ENCODE measurements around the gene CNNM3.
"Not testable (repeated sequence)": the region's sequence is repeated elsewhere in the genome, so short reads cannot be mapped to it uniquely, and the experiment has no call there.

Gene CNNM3

DNA sequence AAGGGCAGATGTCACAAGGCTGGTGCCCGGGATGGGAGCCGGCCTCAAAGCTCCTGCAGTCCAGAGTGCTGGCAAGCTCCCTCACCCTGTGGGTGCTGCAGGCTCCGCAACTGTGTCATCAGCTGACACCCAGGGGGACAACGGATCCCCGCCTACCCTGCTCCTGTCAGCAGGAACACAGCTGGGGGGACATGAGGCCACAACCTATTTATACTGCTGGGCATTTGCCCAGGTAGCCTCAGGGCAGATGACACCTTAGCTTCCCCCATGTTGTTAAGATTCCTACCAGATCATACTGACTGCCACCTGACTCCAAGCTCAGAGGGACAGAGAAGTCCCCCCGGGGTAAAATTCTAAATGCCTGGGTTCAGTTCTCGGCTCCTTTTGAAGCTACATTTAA, 26.5 kb downstream of the CNNM3 start:
- DNase-seq = no peak

DNA sequence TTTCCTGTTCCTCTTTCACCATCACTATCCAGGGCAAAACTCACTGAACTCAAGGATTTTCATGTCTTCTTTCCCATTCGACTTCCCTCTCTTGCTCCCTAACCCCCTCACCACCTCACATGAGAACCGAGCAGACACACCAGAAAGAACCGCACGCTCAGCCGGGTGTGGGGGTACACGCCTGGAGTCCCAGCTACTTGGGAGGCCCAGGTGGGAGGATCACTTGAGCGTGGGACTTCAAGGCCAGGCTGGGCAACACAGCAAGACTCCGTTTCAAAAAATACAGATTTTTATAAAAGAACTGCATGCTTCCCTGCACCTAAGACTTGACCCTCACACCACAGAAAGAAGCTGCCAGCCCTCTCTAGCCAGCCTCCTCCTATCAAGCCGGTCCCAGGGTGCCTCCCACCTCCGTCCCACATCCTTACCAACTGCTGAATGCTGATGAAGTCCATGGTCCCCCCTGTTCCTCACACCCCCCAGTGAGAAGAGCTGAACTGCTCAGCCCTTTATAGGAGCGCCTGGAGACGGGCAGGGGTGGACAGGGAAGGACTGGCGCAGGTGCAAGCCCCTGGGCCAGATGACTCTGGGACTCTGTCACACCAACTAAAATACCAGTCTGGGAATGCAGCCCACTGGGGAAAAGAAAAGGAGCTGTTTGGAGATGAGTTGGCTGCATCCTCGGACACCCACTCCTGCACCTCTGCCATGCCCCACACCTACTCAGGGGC, 27.6 kb downstream of the CNNM3 start, which contains the start of gene ANKRD23:
TSS of gene ANKRD23 (minus strand) at position 484 of the 731 bp plus-strand sequence. CDS start at position 455, 29 bp downstream.
- DNase-seq = no peak

DNA sequence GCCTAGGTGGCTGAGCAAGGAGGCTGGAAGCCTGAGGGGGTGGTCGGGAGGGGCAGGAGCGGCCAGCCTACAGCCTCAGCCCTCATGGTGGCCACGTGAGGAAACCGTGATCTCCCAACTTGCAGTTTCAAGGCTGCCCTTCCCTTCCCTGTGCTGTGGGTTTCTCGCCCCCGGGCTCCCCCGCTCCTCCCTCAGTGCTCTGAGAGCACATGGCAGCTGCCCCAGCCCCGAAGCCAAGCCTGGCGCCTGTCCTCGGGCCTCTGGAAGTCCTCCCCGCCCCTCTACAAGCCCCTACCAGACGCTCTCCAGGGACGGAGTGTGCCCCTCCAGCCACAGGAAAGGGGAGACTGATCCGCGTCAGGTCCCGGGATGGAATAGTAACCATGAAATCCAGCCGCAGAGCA, 28.3 kb downstream of the CNNM3 start:
- no peak for DNase-seq

DNA sequence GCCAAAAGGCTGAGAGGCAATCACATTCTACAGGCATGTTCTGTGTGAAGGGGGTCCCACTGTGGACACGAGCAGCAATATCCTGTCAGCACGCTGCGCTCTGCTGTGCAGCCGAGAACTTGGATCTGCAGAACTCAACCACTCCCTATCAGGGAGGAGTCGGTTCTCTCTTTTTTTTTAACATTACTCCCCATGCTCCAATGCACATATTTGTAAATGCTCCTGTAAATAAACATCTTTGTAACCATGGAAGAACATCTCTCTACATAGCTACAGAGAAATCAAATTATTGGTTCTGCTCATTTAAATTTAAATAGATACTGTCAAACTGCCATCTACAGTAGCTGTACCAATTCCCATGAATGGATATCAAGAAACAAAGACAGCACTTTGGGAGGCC, 30.8 kb downstream of the CNNM3 start:
- no peak for DNase-seq

DNA sequence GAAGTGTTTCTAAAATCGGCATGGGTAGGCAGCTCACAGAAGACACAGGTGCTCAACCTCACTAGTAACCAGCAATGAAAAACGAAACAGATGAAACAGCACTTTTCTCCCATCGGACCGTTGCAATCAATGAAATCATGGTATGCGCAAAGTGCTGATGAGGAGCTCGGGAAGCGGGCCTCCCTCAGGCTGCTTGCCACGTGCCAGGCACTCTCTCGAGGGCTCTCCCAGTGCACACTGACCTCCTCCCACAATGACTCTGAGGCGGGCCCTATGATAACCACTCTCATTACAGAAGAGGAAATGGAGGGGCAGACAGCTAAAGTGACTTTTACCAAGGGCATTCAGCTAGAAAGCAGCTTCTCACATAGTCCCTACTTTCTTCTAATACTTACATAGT, 31.5 kb downstream of the CNNM3 start:
- no peak for DNase-seq

DNA sequence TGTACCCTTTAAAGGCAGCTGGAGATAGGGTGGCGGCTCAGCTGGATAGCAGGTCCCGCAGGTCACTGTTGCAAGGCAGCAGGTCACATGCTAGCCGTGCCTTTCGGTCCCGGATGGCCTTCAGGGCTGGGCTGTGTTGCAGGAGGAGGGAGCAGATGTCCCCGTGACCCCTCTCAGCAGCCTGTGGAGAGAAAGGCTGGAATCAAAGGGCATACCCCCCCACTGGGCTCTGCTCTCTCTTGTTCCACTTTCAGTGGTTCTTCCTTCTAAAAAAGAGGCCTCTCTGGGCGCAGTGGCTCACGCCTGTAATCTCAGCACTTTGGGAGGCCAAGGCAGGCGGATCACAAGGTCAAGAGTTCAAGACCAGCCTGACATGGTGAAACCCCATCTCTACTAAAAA, 32.2 kb downstream of the CNNM3 start:
- no peak for DNase-seq

DNA sequence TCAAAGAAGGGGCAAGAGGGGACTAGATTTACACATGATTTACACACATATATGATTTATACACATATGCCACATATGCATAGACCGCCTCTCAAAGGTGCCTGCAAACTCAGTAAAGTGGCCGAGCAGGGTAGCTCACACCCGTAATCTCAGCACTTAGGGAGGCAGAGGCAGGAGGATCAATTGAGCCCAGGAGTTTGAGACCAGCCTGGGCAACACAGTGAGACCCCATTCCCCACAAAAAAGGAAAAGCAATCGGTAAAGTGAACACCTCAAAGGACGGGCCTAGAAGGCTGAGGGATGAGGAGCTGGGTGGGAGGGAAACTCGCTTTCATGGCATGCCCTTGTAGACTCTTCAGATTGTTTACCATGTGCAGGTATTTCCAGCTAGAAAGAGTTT, 36.6 kb downstream of the CNNM3 start:
- DNase-seq = no peak

DNA sequence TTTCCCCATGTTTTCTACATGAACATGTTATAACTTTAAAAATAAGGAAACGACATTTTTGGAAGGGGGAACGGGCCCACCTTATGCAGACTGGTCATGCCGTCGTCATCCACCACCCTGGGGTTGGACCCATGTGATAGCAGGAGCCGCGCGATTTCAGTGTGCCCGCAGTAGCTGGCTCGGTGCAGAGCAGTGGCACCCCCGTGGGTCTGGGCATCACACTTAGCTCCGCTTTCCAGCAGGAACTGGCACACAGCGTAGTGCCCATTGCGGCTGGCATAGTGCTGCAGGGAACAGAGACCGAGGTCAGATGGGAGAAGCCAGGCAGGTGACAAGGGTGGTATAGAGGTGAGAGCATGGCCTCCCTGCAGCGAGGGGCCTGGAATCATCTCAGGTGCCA, 37.3 kb downstream of the CNNM3 start:
- DNase-seq = no peak

DNA sequence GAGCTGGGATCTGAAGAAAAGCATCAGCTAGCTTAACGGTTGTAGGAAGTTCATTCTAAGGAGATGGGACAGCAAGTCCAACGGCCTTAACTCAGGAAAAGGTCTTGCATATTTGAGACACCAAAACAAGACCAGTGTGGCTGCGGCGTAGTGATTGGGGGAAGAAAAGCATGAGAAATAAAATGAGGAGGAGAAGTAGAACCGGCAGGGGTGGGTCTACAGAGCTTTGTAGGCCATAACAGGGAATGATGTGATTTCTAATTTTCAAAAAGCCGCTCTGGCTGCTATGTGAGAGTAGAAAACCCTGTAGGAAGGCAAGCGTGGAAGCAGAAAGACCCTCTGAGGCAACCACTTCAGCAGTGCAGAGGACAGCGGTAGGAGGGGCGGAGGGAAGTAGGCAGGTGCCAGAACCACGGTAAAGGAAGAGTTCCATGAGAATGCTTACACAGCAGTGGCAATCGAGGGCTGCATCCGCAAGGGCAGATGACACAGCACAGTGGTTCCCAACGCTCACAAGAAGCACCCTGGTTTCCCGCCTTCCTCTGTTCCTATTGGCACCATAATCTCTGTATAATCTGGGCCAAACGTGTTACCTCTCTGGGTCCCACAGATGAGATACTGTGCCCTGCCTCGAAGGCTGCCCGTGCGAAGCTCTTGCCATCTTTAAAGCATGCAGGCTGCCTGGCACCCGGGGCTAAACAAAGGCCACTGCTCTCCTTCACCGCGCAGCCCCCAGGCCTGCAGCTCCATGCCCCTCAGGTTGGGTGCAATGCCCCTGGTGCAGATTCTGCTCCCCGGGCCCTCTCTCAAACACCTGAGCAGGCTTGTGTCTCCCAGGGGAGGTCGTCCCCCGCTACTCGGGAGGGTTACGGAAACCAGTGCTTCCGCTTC, 41.0 kb downstream of the CNNM3 start:
- peak; percentile 50 for DNase-seq

DNA sequence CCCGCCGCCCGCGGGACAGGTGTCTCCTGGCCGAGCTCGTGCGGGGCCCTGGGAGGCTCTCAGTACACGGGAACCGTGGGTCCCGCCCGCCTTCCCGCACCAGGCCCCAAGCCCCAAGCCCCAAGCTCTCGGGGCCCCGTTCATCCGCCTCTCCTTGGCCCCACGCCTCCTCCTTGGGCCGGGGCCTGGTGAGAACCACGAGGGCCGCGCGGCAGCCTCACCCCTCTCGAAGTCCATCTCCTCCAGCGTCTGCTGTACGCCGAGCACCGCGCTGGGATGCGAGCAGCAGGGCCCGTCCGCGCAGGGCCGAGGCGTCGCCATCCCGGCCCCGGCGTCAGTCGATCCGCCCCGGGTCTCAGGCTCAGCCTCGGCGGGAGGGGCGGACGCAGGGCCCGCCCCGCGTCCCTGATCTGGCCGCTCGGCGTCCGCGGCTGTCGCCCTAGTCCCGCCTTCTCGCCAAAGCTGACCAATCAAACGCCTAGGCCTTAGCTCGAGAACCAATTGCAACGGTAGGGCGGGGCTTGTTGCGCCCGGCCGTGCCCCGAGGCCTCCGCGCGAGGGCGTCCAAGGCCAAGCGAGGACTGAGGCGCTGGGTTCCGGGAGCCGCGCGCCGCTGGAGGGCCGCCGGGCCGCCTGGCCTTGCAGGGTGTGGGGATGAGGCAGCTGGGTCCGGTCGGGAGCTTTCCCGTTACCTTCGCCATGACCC, 41.8 kb downstream of the CNNM3 start, which contains the start of gene ANKRD39:
TSS of gene ANKRD39 (minus strand) at position 350 of the 706 bp plus-strand sequence. CDS start at position 321, 29 bp downstream.
- DNase-seq = peak; percentile 98

DNA sequence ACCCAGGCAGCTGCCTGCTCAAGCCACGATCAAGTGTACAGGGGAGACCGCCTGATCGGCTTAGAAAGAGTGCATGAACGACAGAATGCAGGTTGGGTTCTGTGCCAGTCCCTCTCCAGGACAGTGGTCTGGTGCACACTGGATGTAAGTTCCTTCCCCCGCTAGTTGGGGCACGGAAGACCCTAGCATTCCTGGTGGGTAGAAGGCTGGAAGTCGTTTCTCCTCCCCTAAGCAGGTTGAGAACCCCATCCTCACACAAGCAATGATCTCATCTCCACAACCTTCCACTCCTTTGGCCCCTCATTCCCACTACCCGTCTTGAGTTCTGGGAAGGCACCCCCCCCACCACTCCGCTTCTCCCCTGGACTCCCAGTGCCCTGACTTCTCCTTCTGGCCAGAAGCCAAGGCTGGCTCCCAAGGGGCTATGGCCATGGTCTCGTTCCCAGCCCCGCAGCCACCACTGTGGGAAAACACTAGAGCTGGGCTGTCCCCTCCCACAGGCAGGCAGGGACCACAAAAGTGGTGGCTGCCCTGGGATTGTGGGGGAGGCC, 43.1 kb downstream of the CNNM3 start:
- DNase-seq = no peak

DNA sequence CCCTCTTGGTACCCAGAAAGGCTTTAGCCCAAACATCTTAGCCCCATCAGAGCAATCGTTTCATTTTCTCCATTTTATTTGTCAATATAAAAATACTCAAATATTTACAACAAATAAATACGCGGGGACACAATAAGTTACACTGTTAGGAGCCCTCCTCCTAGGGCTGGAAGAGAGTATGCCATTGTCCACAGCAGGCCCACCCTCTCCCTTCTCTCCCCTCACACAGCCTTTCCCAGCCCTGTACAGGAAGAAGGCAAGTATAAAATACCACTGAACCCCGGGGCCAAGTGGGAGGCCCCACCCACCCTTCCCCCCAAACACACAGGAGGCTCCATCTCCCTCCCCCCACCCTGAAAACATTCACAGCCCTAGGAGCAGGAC, 43.6 kb downstream of the CNNM3 start:
- DNase-seq = no peak

DNA sequence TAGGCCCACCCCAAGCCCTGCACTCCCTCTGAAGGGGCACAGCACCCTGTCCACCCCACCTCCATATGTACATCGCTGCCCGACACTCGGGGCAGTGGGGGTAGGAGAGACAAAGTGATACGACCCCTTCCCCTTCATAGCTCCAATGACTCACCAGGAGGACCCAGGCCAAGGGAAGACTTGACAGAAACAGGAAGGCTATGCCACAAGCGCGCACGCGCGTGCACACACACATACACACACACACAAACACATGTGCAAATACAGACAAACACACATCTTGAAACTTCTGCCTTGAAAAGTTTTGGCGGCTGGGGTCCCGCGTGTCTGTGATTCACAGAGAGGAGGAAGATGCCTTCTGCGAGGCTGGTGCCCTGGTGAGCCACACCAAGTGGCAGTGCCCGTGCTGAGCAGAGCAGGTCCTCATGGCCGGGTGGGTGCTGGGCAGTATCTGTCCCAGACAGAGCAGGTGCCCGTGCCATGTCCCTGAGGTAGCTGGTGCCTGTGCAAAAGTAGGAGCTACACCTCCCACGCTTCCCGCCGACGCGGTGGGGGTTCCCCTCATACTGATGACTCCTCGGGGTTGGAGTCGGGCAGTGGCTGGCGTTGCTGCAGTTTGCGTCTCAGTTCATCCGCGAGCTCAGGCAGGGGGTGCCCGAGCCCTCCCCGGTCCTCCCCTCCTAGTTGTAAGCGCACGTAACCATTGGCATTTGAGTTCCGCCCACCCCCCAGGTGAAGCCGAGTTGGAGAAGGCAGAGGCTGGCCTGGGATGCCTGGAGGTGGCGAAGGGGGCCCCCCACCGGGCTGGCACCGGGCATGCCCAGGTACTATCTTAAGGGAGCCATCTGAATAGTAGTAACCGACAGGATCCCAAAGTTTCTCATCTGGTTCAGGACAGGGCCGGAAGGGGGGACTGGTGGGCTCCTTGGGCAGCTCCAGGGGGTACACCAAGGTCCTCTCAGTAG, 44.3 kb downstream of the CNNM3 start:
- DNase-seq = peak; percentile 71

DNA sequence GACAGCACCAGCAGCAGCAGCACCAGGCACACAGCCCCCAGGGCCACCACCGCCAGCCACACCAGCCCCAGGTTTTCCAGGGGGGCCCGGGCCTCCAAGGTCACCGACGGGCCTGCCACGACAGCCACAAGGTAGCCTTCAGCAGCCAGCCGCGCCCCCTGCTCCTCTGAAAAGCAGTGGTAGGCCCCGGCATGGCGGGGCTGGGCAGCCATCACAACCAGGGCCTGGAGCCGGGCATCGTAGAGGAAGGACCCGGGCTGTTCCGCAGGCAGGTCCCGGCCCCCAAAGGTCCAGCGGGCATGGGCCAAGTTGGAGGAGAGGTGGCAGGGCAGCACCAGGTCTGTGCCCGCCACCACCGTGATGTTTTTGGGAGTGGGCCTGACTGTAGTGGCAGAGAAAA, 45.0 kb downstream of the CNNM3 start:
- DNase-seq = no peak

DNA sequence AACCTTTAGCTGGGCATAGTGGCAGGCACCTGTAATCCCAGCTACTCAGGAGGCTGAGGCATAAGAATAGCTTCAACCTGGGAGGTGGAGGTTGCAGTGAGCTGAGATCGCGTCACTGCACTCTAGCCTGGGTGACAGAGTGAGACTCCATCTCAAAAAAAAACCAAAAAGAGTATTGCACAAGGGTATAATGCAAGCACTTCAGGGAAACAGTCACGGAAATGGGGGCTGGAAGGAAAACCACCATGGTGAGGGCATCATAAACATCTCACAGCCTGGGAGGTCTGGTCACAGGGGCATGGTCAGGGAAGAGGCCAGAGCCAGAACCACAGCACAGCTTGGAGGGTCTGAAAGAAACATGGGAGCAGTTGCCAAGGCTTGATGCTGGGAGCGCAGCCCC, 47.0 kb downstream of the CNNM3 start:
- DNase-seq = not testable (repeated sequence)

DNA sequence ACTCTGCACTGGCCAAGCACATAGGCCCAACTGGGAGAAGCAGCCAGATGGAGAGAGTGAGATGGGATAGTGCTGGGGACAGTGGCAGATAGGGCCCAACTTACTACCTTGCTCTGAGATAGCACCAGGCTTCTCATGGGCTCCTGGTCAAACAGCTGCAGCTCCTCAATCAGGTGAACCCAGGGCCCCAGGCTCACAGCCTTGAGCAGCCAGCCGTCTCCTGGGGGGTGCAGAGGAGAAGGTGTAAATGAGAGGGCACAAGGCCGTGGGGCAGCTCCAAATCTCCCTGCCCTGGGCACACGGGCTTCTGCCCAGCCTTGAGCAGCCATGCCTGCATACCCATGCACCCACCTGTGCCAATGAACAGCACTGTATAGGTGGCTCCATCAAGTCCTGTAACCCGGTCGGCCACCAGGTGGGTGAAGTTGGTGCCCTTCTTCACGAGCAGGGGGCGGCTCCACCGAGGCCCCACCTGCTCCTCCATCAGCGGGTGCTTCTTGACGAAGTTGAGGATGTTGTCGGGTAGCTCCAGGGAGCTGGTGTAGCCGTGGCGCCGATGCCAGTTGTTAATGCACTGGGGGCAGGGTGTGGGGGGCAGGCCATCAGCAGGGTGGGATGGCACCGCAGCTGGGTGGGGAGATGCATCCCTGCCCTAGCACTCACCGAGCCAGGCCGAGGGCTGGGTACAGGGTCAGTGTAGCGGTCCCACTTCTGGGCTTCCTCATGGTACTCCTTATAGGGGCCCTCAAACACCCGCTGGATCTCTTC, 47.7 kb downstream of the CNNM3 start:
- DNase-seq = no peak

DNA sequence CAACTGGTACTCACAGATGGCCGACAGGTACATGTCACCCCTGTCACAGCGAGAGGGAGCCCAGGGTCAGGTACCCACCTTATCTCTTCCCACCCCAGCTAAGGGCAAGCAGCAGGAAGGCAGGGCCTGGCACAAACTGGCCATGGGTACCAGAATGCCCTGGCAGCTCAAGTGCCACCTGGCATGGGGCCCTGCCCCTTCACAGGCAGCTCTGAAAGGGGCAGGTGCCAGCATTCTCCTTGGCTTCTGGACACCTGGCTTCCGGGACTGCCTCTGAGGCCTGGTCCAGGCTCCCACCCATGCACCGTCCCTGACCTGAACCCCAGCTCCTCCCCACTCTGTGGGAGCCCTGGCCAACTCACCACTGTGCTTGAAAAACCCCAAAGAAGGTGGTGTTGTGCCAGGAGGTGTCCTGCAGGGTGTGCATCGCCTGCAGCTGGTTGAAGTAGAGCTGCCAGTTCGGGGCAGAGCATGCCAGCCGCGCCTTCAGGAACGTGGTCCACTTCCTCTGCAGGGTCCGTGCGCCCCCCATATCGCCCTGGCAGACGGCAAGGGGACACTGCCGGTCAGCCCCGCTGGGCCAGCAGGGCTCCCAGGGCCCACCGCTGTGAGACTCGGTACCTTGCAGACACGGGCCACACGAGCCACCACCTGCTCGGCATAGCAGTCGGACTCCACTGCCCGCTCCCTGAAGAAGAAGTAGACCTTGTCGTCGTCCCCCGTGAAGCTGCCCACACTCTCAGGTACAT, 48.4 kb downstream of the CNNM3 start:
- no peak for DNase-seq

DNA sequence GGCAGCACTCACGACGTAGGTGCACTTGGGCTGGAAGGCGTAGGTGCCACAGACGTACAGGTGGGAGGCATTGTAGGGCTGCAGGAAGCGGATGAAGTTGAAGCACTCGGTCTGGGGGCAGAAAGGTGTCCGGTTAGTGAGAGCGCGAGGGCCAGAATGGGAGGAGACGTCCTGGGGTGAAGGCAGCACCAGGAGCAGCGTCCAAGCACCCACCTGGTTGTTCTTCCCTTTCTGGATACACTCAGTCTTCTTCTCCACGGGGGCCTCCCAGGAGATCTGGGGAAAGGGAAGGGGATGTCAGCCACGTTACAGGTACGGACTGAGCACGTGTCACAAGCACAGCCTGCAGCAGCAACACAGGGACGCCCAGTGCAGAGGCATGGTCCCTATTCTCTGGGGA, 49.6 kb downstream of the CNNM3 start:
- DNase-seq = no peak

DNA sequence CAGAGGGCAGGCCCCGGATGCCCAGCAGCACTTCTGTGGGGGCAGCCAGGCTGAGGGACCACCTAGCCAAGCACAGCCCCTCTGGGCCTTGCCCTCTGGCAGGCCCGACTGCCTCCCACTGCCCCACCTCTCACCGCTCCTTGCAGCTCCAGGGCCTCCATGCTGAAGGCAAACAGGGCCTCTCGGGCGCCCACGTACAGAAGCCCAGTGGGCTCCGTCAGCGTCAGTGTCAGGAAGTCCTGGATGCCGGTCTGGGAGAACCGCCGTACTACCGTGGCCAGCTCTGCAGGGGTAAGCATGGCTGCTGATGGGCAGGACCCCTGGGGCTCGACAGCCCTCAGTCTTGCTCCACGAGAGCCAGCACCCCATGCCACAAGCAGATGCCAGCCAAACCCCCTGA, 50.1 kb downstream of the CNNM3 start:
- no peak for DNase-seq

DNA sequence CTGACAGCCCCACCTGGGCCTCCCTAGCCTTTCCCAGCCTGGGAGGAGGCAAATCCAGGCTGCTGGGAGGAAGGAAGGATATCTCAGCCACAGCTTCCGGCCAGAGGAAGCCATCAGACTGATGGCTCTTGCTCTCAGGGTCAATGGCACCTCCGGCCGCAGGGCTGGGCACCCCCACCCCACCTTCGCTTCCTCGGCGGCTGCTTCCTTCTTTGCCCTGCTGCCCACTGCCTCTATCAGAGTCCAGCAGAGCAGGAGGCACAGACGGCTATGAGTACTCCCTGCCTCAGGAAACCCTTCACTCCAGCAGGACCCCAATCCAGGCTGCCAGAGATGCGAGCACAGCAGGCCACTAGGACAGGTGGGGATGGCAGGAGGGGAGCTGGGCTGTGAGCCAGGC, 50.5 kb downstream of the CNNM3 start:
- DNase-seq = no peak
